HG02970 (cell line): ENCODE data around the gene ERP27.

ENCODE experiments used
- ATAC-seq: cut with Tn5 transposase; IDR thresholded peaks from one replicate; pipeline ENCODE4 v1.9.1; 2021; ENCODE audit warnings: mild to moderate bottlenecking, moderate library complexity, moderate number of reproducible peaks; ENCODE audit not compliant: unreplicated experiment, low FRiP score

The ERP27 gene

GRCh38 chr12:14942196-14942931, 4.0 kb upstream of the ERP27 start:
- ATAC-seq, result no peak

GRCh38 chr12:14941369-14941768, 3.0 kb upstream of the ERP27 start:
- no peak for ATAC-seq

- ATAC-seq, result no peak
Observed at GRCh38 chr12:14937689-14938088, 648 bp downstream of the ERP27 start.

GRCh38 chr12:14937014-14937413, 1.3 kb downstream of the ERP27 start:
- ATAC-seq, result no peak

- no peak for ATAC-seq
Observed at GRCh38 chr12:14936224-14936861, 2.0 kb downstream of the ERP27 start.

- no peak for ATAC-seq
Observed at GRCh38 chr12:14935031-14935430, 3.3 kb downstream of the ERP27 start.

- no peak for ATAC-seq
Observed at GRCh38 chr12:14934511-14934910, 3.8 kb downstream of the ERP27 start.

GRCh38 chr12:14931791-14932560, 6.4 kb downstream of the ERP27 start:
- no peak for ATAC-seq

- ATAC-seq, result no peak
Observed at GRCh38 chr12:14931359-14931758, 7.0 kb downstream of the ERP27 start.

- ATAC-seq, result no peak
Observed at GRCh38 chr12:14930299-14930698, 8.0 kb downstream of the ERP27 start.

GRCh38 chr12:14928931-14929330, 9.4 kb downstream of the ERP27 start:
- no peak for ATAC-seq

- ATAC-seq, result no peak
Observed at GRCh38 chr12:14927267-14927666, 11.1 kb downstream of the ERP27 start.

GRCh38 chr12:14924541-14924940, 13.8 kb downstream of the ERP27 start:
- no peak for ATAC-seq

GRCh38 chr12:14923944-14924343, 14.4 kb downstream of the ERP27 start:
- ATAC-seq, result no peak

GRCh38 chr12:14921218-14921617, 17.1 kb downstream of the ERP27 start:
- no peak for ATAC-seq

GRCh38 chr12:14920475-14921126, 17.7 kb downstream of the ERP27 start:
- no peak for ATAC-seq

- ATAC-seq, result no peak
Observed at GRCh38 chr12:14919455-14919854, 18.9 kb downstream of the ERP27 start.

- ATAC-seq, result no peak
Observed at GRCh38 chr12:14915736-14916135, 22.6 kb downstream of the ERP27 start.

- ATAC-seq, result no peak
Observed at GRCh38 chr12:14913381-14913781, 25.0 kb downstream of the ERP27 start.

GRCh38 chr12:14911131-14911530, 27.2 kb downstream of the ERP27 start:
- ATAC-seq, result no peak
